ENCODE results near the gene PTGDR.
A peak's percentile ranks its signal among the peaks of the same experiment; 100 is the strongest.

Gene PTGDR

DNA sequence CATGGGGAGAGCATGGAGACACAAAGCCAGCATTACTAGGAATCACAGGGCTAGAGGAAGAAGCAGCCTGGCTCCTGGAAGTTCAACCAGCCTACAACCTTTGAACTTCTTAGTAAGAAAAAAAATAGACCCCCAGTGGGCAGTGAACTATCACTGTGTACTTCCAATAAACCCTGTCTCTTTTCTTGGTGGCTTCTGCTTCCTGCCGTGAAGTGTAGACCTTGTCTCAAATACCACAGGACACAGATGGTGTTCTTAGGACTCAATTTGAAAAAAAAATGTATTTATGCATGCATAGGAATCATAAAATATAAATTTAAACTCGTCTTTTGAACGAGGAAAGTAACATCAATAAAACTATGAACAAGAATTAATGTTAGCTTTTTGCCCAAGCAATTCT lies 43.0 kb downstream of the PTGDR start:
- no peak for DNase-seq (ENCODE audit: low read depth, low spot score)

DNA sequence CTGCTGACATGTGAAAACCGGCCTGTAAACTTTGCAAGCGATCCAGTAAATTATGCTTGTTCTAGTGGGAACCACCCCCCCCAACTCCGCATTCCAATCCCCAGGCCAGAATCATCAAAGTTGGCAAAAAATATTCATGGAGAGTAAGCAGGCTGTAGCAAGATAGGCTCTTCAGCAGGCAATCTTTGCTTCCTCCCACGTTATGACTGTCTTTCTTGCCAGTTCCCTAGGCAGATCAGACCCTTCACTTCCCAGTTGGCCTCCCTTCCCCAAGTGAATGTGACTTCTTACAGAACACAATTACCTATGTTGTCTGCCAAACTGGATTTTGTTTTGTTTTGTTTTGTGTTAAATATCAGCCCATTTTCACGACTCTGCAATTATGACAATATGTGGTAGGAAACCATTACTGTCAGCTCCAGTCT lies 45.4 kb downstream of the PTGDR start:
- no peak for DNase-seq (ENCODE audit: low read depth, low spot score)

DNA sequence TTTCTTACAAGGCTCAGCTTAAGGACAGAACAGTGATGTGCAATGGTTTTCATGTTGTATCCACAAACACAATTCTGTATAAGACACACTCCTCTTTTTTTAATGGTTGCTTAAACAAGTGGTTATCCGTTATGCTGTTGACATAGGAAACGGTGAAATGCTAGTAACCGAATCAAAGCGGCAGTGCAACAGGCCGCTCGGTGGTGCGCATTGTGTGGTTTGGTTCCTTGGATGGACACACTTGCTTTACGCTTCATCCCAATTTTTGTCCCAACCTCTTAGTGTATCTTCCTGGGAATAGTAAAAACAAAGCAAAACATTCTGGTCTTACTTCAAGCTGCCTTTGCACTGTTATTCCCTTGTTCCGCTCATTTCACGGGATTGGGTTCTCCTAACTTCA lies 46.0 kb downstream of the PTGDR start:
- DNase-seq (ENCODE audit: low read depth, low spot score): no peak

DNA sequence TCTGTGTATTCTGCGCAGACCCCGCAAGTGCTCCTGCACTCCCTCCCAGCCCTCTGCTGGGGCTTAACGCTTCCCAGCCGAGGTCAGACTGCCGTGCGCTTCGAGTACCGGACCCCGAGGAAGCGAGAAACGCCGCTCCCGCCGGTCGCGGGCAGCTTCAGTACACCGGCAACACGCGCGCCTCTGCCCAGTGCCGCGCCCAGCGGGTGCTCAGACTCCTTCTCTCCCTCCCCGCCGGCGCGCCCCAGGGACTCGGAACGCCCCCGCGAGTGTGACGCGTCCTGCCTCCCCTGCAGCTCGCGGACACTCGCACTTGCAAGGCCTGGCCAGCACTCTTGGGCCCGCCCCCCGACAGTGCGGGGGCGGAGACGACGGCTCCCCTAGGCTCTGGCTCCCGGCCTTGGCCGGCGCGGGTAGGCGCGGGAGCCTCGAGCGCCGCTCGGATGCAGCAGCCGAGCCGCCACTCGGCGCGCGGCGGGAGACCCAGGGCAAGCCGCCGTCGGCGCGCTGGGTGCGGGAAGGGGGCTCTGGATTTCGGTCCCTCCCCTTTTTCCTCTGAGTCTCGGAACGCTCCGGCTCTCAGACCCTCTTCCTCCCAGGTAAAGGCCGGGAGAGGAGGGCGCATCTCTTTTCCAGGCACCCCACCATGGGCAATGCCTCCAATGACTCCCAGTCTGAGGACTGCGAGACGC lies 46.6 kb downstream of the PTGDR start, which contains the start of gene PTGER2:
Gene PTGER2, plus strand, starts transcription at position 410 of the 692 bp plus-strand sequence. Its CDS starts 237 bp downstream, at position 647.
- peak; percentile 55 for DNase-seq (ENCODE audit: low read depth, low spot score)

DNA sequence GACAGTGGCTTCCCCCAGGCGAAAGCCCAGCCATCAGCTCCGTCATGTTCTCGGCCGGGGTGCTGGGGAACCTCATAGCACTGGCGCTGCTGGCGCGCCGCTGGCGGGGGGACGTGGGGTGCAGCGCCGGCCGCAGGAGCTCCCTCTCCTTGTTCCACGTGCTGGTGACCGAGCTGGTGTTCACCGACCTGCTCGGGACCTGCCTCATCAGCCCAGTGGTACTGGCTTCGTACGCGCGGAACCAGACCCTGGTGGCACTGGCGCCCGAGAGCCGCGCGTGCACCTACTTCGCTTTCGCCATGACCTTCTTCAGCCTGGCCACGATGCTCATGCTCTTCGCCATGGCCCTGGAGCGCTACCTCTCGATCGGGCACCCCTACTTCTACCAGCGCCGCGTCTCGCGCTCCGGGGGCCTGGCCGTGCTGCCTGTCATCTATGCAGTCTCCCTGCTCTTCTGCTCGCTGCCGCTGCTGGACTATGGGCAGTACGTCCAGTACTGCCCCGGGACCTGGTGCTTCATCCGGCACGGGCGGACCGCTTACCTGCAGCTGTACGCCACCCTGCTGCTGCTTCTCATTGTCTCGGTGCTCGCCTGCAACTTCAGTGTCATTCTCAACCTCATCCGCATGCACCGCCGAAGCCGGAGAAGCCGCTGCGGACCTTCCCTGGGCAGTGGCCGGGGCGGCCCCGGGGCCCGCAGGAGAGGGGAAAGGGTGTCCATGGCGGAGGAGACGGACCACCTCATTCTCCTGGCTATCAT lies 47.3 kb downstream of the PTGDR start:
- DNase-seq (ENCODE audit: low read depth, low spot score): peak; percentile 34

DNA sequence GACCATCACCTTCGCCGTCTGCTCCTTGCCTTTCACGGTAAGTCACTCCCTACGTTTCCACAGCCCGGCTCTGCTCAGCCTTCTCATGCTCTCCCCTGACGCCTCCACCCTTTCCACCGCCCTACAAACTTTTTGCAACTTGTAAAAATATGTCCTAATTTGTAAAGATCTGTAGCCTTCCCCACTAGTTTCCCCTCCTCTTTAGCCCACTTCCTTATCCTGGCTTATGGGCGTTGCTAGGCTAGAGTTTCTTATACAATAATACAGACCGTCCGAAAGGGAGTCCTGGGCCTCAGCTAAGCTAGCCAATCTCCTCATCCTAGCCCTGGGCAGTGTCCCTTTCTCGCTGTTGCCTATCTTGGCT lies 47.8 kb downstream of the PTGDR start:
- DNase-seq (ENCODE audit: low read depth, low spot score): no peak

DNA sequence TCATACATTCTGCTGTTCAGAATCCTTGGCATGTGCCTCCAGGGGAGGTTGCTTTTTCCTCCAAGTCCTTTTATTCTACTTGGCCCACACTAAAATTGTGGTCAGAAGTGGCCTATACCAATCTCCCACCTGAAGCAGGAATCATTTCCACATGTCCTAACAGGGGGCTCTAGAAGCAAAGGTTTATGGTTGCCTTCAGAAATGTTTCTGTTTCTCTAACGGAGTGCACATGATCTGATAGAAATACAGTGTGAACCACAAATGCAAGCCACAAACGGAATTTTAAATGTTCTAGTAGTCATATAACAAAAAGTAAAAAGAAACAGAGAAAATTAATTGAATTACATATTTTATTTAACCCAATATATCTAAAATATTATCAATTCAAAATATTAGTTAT lies 50.6 kb downstream of the PTGDR start:
- no peak for DNase-seq (ENCODE audit: low read depth, low spot score)

DNA sequence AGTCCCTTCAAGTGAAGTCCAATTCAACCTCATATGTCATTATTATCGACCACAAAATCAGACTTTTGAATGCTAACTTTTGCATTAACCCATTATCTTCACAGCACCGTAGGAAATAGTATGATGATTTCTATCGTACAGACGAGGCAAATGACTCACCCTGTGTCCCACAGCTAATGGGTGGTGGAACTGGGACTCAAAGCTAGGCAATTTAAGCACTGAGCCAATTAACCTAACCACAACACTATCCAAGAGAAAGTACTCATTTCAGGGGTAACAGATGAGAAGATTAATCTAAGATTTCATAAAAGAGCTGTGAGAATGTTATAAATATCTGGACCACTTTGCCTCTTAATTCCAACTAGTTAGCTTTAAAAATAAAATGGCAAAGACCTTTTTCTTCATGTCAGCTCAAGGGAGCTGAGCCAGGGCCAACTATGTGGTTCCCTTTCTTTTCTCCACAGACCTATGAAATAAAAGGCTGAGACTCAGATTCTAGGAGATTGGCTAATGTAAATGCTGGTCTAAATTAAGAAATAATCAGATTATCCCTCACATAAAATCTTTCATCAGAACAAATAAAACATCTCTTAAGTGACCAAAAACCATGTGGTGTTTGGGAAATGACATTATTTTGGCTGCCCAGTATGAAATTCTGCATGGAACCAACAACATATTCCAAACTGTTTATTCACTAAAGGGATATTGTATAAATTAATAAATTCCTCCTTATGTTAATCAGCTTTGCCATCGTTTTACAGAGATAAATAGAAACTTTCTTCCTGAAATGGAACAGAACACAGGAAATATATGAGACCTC lies 51.5 kb downstream of the PTGDR start:
- no peak for DNase-seq (ENCODE audit: low read depth, low spot score)

DNA sequence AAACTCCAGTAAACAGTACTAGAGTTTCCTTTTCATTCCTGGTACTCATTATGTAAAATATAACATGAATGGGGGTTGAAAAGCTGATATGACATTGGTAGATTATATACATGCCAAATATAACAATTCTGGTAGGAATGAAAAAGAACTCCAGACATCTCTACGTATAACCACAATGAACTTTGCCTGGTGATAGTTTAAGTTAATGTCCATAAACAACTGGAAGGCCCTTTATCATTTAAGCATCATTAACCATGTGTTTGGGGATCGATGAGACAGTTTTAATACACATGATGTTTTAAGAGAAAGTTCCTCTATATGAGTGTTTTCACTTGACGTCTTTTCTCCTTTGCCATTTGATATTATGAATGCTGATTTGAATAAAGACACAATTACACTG lies 52.4 kb downstream of the PTGDR start:
- DNase-seq (ENCODE audit: low read depth, low spot score): no peak

DNA sequence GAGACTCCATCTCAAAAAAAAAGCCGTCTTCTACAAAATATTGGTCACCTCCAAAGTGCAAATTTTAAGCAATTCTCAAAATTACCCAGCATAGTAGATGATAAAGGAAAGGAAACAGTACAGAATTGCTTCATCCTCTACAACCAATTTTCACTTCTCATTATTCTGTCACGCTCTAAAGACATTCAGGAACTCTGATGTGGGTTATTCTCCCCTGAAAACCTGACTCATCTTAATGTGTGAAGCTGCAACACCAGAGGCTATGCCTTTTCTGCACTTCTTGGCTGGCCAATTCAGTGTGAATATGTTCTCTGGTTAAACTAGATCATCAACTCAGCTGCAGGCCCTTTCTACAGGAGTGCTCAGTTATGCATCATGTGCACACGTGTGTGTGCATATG lies 57.6 kb downstream of the PTGDR start:
- no peak for DNase-seq (ENCODE audit: low read depth, low spot score)

DNA sequence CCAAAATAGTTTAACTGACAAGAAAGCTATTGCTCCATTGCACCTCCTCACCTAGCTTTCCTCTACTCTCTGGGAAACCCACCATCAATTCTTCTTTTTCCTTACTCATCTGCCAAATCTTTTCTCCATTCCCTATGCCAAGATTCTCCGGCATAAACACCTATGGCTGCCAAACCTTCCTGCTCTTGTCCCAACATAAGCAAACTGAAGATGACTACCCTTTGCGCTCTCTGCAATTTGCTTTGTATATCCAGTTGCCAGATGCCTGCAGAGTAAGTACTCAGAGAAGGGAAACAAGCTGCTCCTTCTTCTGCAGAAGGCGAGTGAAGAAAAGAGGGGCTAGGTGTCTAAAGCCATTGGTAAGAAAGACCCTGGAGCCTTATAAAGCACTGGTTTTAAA lies 58.1 kb downstream of the PTGDR start:
- no peak for DNase-seq (ENCODE audit: low read depth, low spot score)

All from ELF-1 (cell line).